Ovary (tissue), 3 donors: ENCODE results near the gene OPRL1.

ENCODE experiments used
- EP300 ChIP-seq: sonication (generic); formaldehyde crosslinking; IDR thresholded peaks from one replicate; pipeline ENCODE4 v1.6.1; 2017; ENCODE audit warnings: antibody characterized with exemption
- POLR2A ChIP-seq: fragments of 450-650 bp; IDR thresholded peaks from one replicate; pipeline ENCODE4 v1.6.1; 2017; ENCODE audit warnings: antibody characterized with exemption, mild to moderate bottlenecking, moderate library complexity
- TF ChIP-seq, protein P1 (sequence below), 3 donors: fragments of 450-650 bp in 2 of 3; fragments of 200-600 bp in 1 of 3; IDR thresholded peaks; one replicate each; pipeline versions ENCODE4 v1.5.1 to v1.8.0; 2016 to 2022; ENCODE audit warnings: antibody characterized with exemption in 3 of 3, mild to moderate bottlenecking in 1 of 3
- donor health status: DM: no; HTN: no; CAD: no.

DNA sequence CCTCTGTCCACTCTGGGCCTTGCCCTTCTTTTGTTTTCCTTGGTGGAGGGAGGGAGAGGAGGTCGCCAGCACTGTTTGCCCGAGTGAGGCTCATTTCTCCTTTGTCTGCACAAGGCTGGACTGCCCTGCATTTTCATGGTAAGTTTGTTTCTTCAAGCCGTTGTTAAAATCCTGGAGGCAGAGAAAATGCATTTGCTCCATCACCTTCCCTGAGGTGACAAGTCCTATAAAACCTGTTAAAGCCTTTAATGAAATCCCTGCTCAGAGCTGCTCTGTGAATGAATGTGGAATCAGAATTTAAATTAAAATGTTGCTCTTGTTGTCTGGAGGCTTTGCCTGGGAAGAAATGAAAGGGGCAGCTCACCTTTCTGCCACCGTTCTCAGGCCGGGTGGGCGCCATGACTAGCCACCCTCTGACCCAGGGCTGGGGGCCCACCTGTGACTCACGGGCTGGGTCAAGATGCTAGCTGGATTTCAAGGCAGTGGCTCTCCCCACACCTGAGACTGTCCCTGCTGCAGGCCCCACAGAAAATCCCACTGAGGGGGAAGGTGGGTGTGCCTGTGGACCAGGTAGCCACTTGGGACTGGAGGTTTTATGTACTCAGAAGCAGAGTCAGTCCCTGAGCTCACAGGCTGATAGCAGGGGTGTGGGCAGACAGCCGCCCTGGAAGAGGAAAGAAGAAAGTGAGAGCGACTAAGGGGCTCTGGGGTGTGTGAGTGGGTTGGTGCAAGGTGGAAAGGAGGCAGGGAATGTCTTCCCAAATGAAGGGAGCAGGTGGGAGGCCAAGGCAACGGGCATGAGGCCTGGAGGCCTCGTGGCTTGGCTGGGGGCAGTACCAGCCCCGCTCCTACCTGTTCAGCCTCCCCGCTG, 60.4 kb downstream of the OPRL1 start:
- TF ChIP-seq, protein P1, sequence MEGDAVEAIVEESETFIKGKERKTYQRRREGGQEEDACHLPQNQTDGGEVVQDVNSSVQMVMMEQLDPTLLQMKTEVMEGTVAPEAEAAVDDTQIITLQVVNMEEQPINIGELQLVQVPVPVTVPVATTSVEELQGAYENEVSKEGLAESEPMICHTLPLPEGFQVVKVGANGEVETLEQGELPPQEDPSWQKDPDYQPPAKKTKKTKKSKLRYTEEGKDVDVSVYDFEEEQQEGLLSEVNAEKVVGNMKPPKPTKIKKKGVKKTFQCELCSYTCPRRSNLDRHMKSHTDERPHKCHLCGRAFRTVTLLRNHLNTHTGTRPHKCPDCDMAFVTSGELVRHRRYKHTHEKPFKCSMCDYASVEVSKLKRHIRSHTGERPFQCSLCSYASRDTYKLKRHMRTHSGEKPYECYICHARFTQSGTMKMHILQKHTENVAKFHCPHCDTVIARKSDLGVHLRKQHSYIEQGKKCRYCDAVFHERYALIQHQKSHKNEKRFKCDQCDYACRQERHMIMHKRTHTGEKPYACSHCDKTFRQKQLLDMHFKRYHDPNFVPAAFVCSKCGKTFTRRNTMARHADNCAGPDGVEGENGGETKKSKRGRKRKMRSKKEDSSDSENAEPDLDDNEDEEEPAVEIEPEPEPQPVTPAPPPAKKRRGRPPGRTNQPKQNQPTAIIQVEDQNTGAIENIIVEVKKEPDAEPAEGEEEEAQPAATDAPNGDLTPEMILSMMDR (IDR thresholded peaks at IDR 0.05): no peak
- TF ChIP-seq POLR2A: no peak
- TF ChIP-seq EP300: no peak
